ENCODE measurements around the gene CHMP6.

The CHMP6 gene

DNA sequence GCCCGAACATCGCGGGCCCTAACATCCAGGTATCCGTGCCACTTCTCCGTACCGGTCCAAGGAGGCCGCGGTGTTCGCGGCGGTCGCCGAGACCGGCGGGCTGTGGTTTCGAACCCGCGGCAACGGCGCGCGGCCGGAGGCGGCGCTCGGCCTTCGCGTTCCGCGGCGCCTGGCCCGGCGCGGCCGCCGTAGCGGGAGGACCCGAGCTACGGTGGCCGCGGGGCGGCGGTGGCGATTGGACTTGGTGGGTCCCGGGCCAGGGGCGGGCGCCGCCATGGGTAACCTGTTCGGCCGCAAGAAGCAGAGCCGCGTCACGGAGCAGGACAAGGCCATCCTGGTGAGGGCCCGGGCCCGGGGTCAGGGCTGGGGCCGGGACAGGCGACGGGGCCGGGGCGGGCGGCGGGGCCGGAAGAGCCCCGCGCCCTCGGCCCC, at the start of gene CHMP6:
TSS of gene CHMP6 (plus strand) at position 197 of the 432 bp plus-strand sequence. CDS start at position 275, 78 bp downstream.
- DNase-seq, result peak in 1 of 2 experiments; percentile 40

- DNase-seq, result no peak
These were observed 49.0 kb upstream of the CHMP6 start for GRCh38 chr17:80942423-80943345.

GRCh38 chr17:80943346-80944145, 48.1 kb upstream of the CHMP6 start:
- DNase-seq, result no peak

GRCh38 chr17:80944326-80944725, 47.3 kb upstream of the CHMP6 start:
- DNase-seq, result no peak

GRCh38 chr17:80945736-80946135, 45.9 kb upstream of the CHMP6 start:
- DNase-seq, result no peak

- no peak for DNase-seq
These were observed 45.2 kb upstream of the CHMP6 start for GRCh38 chr17:80946449-80946848.

- DNase-seq, result no peak
These were observed 44.3 kb upstream of the CHMP6 start for GRCh38 chr17:80947200-80947940.

DNA sequence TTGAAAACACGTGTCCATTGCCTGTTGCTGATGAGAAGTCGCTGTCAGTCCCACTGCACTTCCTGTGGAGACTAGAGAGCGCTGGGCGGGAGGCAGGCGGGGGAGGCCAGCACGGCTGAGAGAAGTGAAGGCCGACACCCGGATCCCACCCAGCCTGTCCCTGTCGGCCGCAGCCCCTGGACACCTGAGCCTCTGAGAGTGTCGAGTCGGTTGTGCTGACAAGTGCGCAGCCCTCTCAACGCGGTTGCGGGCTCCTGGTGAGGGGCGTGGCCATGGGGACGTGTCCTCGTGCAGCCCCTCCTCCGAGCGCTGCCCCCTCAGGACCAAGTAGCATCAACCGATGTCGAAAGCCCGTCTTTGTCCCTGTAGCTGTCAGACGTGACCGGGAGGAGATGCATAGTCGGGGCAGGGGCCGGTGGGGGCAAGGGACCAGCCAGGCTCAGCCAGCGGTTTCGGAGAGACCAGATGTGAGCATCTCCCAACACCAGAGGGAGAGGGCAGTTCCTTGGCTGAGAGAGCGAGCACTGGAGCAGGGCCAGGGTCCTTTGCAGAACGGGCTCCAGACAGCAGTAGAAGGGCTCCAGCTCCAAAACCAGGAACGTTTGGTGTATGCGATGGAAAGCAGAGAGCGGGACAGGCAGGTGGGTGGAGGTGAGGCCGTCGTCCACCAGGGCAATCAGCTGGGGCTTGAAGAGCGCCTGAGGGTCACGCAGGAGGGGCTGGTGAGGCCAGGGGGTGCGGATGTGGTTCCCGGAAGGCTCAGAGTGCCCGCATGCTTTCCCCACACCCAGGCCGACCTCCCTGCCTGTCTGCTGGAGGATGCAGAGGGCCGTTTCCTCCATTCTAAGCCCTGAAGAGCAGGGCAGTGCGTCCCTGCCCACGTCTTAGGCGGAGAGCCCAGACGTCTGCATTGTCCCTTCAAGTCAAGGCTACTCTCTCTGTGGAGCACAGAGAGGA, 43.3 kb upstream of the CHMP6 start:
- no peak for DNase-seq

DNA sequence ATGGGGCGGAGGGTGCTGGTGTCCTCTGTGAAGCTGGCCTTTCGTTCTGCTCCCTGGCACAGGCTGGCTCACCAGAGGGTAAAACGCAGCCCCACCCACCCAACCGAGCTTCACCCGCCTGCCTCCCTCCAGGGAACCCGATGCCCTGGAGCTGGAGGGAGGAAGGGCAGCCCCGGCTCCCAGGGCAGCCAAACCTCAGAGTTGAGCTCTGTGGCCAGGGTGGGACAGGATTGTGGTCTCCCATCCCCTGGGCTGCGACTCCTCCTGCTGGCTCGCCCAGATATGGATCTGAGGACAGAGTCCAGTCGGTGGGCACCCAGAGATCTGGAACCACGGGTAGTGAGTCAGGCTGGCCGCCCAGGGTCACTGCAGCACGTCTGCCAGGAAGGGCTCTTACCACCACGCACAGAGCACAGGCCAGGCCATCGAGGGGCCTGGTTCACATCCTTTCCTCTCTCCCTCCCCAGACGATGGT, 42.6 kb upstream of the CHMP6 start:
- no peak for DNase-seq

GRCh38 chr17:80949451-80950421, 41.9 kb upstream of the CHMP6 start:
- no peak for DNase-seq

DNA sequence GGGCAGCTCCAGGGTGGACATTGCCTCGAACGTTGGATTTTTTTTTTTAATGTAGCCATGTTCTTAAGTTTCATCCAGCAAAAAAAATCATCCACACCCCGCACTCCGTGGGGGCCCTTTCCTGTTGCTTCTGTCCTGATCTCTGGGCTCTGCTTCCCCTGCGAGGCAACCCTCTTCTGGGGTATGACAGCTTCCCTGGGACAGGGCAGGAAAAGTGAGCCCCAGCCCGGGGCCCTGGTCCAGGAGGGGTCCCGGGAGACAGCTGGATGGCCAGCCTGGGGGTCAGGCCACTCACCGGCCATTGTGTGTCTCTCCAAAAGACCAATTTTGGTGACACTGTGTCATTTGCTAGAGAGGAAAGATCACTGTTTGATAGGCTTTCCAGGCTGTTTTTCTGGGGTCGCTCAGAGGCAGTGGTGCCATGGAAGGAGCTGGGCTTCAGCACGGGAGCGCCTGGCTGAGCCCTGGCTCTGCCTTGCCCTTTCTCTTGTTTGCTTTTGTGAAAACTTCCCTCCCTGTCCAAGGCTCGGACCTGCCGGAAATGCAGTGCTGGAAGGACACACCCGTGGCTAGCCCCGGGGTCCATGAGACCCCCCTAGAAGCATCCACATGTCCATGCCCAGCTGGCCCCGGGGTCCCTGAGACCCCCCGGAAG, 41.0 kb upstream of the CHMP6 start:
- DNase-seq, result no peak

DNA sequence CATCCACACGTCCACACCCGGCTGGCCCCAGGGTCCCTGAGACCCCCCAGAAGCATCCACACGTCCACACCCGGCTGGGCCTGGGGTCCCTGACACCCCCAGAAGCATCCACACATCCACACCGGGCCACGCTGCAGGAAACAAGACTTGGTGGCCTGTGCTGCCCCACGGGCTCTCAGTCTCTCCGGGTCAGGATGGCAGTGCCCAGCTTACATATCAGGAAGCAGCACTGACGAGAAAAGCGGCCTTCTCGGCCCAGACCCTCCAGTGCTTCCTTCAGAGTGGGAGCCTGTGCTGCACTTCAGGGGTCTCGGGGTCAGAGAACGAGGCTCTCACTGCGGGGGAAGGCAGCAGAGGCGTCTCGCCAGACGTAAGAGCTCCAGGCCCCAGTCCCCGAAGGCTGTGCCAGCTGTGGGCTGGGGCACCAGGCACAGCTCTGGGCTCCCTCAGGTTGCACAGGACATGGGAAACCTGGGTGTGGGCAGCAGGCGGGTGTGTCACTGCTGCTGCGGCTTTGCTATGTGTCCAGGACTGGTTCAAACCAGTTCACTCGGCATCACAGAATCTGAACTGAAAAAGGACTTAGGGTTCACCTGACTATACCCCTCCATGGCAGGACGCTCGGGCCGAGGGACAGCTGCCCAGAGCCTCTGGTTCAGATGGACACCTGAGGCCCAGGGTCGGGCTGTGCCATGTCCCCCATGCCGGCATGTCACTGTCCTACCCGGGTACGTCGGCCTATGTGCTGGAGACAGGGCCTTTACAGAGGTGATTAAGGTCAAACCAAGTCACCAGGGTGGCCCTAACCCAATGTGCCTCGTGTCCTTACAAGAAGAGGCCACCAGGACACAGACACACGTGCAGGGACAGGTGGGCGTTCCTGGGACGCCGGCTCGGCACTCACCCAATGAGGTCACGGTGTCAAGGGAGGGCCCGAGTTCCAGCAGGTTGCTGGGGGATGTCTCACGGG, 40.2 kb upstream of the CHMP6 start:
- DNase-seq, result no peak

DNA sequence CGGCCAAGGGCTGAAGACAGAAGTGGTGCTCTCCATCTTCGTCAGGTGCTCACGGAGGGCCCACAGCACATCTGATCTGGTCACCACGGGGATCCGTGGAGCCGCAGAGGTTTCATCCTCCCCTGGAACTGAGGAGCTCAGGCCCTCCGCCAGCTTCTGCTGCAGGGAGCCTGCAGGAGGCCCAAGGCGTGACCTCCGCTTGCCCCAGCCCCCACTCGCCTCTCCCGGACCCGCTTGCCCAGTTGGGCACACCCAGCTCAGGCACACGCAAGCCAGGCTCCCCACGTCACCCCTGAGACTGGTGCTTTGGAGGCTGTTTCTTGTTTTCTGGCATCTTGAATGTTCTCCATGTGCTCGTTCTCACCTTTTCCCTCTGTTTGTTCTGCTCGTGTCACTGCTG, 39.4 kb upstream of the CHMP6 start:
- DNase-seq, result no peak

- no peak for DNase-seq
These were observed 37.9 kb upstream of the CHMP6 start for GRCh38 chr17:80953471-80954315.

DNA sequence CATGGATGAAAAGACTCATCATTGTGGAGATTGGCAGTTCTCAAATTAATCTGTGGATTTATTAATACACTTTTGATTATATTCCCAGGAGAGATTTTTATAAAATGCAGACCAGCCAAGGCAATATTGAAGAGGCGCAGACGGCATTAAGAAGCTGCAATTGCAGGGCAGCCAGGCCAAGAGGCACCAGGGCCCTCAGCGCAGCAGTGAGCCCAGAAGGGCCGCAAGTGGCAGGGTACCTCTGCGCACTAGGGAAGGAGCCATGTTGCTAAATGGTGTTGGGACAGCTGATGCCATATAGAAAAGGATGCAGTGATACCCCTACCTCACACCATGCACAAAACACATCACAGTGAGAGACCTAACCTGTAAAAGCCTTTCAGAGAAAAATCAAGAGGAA, 36.6 kb upstream of the CHMP6 start:
- DNase-seq, result no peak

- no peak for DNase-seq
These were observed 35.9 kb upstream of the CHMP6 start for GRCh38 chr17:80955671-80956280.
